HG03469 (cell line): Measurements from ENCODE around the gene STAP1.

Source experiments
- ATAC-seq: cut with Tn5 transposase; IDR thresholded peaks from one replicate; pipeline ENCODE4 v1.9.1; 2021; ENCODE audit warnings: mild to moderate bottlenecking, moderate library complexity, moderate number of reproducible peaks; ENCODE audit not compliant: unreplicated experiment

STAP1 gene

GRCh38 chr4:67554096-67554495, 4.4 kb upstream of the STAP1 start:
- ATAC-seq = no peak

- ATAC-seq = no peak
Measured at GRCh38 chr4:67555447-67555846, 3.1 kb upstream of the STAP1 start.

GRCh38 chr4:67556436-67556835, 2.1 kb upstream of the STAP1 start:
- ATAC-seq = no peak

- no peak for ATAC-seq
Measured at GRCh38 chr4:67565284-67565683, 6.8 kb downstream of the STAP1 start.

- ATAC-seq = no peak
Measured at GRCh38 chr4:67566335-67566734, 7.8 kb downstream of the STAP1 start.

GRCh38 chr4:67568820-67569219, 10.3 kb downstream of the STAP1 start:
- no peak for ATAC-seq

GRCh38 chr4:67570537-67570936, 12.0 kb downstream of the STAP1 start:
- ATAC-seq = no peak

GRCh38 chr4:67571975-67572374, 13.4 kb downstream of the STAP1 start:
- ATAC-seq = no peak

- ATAC-seq = no peak
Measured at GRCh38 chr4:67573193-67573592, 14.7 kb downstream of the STAP1 start.

- peak; percentile 86 for ATAC-seq
Measured at GRCh38 chr4:67575232-67576058, 16.9 kb downstream of the STAP1 start.

GRCh38 chr4:67576059-67576466, 17.5 kb downstream of the STAP1 start:
- ATAC-seq = no peak

GRCh38 chr4:67576538-67576937, 18.0 kb downstream of the STAP1 start:
- ATAC-seq = peak; percentile 30

- ATAC-seq = peak; percentile 24
Measured at GRCh38 chr4:67580577-67580976, 22.1 kb downstream of the STAP1 start.

GRCh38 chr4:67581208-67581857, 22.8 kb downstream of the STAP1 start:
- ATAC-seq = peak; percentile 36

- ATAC-seq = no peak
Measured at GRCh38 chr4:67581913-67582312, 23.4 kb downstream of the STAP1 start.

GRCh38 chr4:67584496-67584895, 26.0 kb downstream of the STAP1 start:
- ATAC-seq = no peak

GRCh38 chr4:67587156-67587555, 28.6 kb downstream of the STAP1 start:
- ATAC-seq = no peak

GRCh38 chr4:67593741-67594175, 35.2 kb downstream of the STAP1 start:
- no peak for ATAC-seq

GRCh38 chr4:67603310-67604028, 44.9 kb downstream of the STAP1 start:
- ATAC-seq = no peak

GRCh38 chr4:67604029-67604381, 45.5 kb downstream of the STAP1 start:
- ATAC-seq = no peak

GRCh38 chr4:67604749-67605148, 46.2 kb downstream of the STAP1 start:
- no peak for ATAC-seq

GRCh38 chr4:67608027-67608426, 49.5 kb downstream of the STAP1 start:
- ATAC-seq = no peak
